HepG2 (cell line): ENCODE data around the gene SREBF1. TPM values are rescaled to one million over a fixed set of nuclear protein-coding genes. Genes with fewer than 3 reads are reported as not detected.

Experiments
- FOXJ3 ChIP-seq: sonication (generic); formaldehyde crosslinking; IDR thresholded peaks from 2 replicates; pipeline ENCODE4 v1.4.0; 2020; ENCODE audit warnings: missing genetic modification reagents, mild to moderate bottlenecking, borderline replicate concordance
- KAT8 ChIP-seq: IDR thresholded peaks from 2 replicates; pipeline ENCODE4 v1.6.1; 2016; ENCODE audit warnings: missing genetic modification reagents, missing compliant biosample characterization
- SIN3A ChIP-seq: IDR thresholded peaks from 2 replicates; pipeline ENCODE4 v1.6.1; 2011; ENCODE audit warnings: low read depth, mild to moderate bottlenecking, control low read depth, low read length, borderline replicate concordance
- SIN3B ChIP-seq: fragments of 150-350 bp; IDR thresholded peaks from 2 replicates; pipeline ENCODE4 v1.6.1; 2014; ENCODE audit warnings: low read length
- SOX5 ChIP-seq: IDR thresholded peaks from 2 replicates; pipeline ENCODE4 v1.6.1; 2016; ENCODE audit warnings: borderline replicate concordance
- SP5 ChIP-seq: IDR thresholded peaks from 2 replicates; pipeline ENCODE4 v1.6.1; 2016; ENCODE audit warnings: low read depth, borderline replicate concordance
- ZC3H13 ChIP-seq: sonication (generic); formaldehyde crosslinking; IDR thresholded peaks from 2 replicates; pipeline ENCODE4 v1.8.1; 2023; ENCODE audit warnings: mild to moderate bottlenecking, missing genetic modification reagents, moderate library complexity
- ZNF746 ChIP-seq: sonication (generic); formaldehyde crosslinking; IDR thresholded peaks from 2 replicates; pipeline ENCODE4 v1.8.0; 2022; ENCODE audit warnings: mild to moderate bottlenecking, missing genetic modification reagents
- polyA plus RNA-seq, 8 experiments: library from polyadenylated mRNA; depleted of rRNA in 3 of 8; stranded (reverse) in 7 of 8; unstranded in 1 of 8; fragments of >200 nt; fragmentation: Illumina TruSeq in 4 of 8; extraction: Trizol in 4 of 8; gene quantifications; 2 replicates each; pipeline versions ENCODE4 v1.2.1 to v1.2.3, GENCODE V29; 2011 to 2016; ENCODE audit warnings: low read depth in 4 of 8, missing spikeins in 1 of 8, mixed read lengths in 1 of 8; ENCODE audit not compliant: insufficient read depth in 1 of 8
- total RNA-seq, 5 experiments: library from RNA; depleted of rRNA; stranded (reverse); fragments of >200 nt; fragmentation: Illumina TruSeq; extraction: Trizol; gene quantifications; 2 replicates each; pipeline ENCODE4 v1.2.3, GENCODE V29; 2016; ENCODE audit warnings: low read depth in 1 of 5
- TF ChIP-seq, protein P1 (sequence below): sonication (generic); formaldehyde crosslinking; IDR thresholded peaks from 2 replicates; pipeline ENCODE4 v1.4.0; 2020; ENCODE audit warnings: missing genetic modification reagents
- TF ChIP-seq, protein P2 (sequence below): IDR thresholded peaks from 2 replicates; pipeline ENCODE4 v1.6.1; 2018; ENCODE audit warnings: missing genetic modification reagents, mild to moderate bottlenecking, missing compliant biosample characterization
- TF ChIP-seq, protein P3 (sequence below): sonication (generic); formaldehyde crosslinking; IDR thresholded peaks from 2 replicates; pipeline ENCODE4 v1.4.0; 2020; ENCODE audit warnings: missing genetic modification reagents, mild to moderate bottlenecking, borderline replicate concordance

Gene SREBF1
- total and polyA plus RNA-seq, 2 of the 13 experiments (the other 11 are each of a cell fraction or from before 2014, with no cell fraction given): 34.3 to 38.0 TPM

DNA sequence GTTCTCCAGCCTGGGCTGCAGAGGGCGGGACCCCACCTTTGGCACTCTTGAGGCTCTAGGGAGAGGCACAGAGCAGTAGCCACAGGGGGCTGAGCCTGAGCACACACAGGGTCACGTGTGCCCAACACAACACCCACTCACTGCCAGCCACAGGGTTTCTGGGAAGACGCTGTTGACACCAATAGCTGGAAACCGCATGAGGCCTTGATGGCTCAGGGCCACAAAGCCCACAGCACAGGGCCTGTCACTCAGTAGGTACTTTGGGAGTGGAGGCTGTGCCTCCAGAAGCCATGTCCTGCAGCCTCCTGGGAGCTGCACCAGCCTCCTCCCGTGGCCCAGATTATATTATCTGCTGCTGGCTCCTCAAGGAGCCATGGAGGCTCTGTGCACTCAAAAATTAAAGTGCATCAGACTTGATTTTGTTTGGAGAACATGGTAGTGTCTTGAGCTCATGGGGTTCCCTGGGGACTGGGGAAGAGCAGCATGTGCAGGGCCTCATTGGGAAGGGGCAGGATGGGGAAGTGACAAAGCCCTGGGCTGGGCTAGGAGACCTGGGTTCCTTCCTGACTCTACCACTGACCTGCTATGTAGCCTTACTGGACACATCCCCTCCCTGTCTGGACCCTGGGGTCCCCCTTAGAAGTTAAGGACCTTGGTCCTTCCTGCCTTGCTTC is 12.5 kb upstream of the SREBF1 start (continued):
- TF ChIP-seq, protein P1, sequence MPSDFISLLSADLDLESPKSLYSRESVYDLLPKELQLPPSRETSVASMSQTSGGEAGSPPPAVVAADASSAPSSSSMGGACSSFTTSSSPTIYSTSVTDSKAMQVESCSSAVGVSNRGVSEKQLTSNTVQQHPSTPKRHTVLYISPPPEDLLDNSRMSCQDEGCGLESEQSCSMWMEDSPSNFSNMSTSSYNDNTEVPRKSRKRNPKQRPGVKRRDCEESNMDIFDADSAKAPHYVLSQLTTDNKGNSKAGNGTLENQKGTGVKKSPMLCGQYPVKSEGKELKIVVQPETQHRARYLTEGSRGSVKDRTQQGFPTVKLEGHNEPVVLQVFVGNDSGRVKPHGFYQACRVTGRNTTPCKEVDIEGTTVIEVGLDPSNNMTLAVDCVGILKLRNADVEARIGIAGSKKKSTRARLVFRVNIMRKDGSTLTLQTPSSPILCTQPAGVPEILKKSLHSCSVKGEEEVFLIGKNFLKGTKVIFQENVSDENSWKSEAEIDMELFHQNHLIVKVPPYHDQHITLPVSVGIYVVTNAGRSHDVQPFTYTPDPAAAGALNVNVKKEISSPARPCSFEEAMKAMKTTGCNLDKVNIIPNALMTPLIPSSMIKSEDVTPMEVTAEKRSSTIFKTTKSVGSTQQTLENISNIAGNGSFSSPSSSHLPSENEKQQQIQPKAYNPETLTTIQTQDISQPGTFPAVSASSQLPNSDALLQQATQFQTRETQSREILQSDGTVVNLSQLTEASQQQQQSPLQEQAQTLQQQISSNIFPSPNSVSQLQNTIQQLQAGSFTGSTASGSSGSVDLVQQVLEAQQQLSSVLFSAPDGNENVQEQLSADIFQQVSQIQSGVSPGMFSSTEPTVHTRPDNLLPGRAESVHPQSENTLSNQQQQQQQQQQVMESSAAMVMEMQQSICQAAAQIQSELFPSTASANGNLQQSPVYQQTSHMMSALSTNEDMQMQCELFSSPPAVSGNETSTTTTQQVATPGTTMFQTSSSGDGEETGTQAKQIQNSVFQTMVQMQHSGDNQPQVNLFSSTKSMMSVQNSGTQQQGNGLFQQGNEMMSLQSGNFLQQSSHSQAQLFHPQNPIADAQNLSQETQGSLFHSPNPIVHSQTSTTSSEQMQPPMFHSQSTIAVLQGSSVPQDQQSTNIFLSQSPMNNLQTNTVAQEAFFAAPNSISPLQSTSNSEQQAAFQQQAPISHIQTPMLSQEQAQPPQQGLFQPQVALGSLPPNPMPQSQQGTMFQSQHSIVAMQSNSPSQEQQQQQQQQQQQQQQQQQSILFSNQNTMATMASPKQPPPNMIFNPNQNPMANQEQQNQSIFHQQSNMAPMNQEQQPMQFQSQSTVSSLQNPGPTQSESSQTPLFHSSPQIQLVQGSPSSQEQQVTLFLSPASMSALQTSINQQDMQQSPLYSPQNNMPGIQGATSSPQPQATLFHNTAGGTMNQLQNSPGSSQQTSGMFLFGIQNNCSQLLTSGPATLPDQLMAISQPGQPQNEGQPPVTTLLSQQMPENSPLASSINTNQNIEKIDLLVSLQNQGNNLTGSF (CRISPR knock-in tag): no peak
- TF ChIP-seq SOX5 (CRISPR knock-in tag) (peak; percentile 56; the same call in 1 of the 2 replicates), KAT8 (CRISPR knock-in tag) (peak; percentile 72), SIN3B (no peak), SIN3A (no peak), ZNF746 (CRISPR knock-in tag) (no peak), FOXJ3 (no peak), SP5 (CRISPR knock-in tag) (peak; percentile 53; the same call in 1 of the 2 replicates), ZC3H13 (no peak)
- TF ChIP-seq, protein P2, sequence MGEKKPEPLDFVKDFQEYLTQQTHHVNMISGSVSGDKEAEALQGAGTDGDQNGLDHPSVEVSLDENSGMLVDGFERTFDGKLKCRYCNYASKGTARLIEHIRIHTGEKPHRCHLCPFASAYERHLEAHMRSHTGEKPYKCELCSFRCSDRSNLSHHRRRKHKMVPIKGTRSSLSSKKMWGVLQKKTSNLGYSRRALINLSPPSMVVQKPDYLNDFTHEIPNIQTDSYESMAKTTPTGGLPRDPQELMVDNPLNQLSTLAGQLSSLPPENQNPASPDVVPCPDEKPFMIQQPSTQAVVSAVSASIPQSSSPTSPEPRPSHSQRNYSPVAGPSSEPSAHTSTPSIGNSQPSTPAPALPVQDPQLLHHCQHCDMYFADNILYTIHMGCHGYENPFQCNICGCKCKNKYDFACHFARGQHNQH: peak; percentile 28; the same call in 1 of the 2 replicates
- TF ChIP-seq, protein P3, sequence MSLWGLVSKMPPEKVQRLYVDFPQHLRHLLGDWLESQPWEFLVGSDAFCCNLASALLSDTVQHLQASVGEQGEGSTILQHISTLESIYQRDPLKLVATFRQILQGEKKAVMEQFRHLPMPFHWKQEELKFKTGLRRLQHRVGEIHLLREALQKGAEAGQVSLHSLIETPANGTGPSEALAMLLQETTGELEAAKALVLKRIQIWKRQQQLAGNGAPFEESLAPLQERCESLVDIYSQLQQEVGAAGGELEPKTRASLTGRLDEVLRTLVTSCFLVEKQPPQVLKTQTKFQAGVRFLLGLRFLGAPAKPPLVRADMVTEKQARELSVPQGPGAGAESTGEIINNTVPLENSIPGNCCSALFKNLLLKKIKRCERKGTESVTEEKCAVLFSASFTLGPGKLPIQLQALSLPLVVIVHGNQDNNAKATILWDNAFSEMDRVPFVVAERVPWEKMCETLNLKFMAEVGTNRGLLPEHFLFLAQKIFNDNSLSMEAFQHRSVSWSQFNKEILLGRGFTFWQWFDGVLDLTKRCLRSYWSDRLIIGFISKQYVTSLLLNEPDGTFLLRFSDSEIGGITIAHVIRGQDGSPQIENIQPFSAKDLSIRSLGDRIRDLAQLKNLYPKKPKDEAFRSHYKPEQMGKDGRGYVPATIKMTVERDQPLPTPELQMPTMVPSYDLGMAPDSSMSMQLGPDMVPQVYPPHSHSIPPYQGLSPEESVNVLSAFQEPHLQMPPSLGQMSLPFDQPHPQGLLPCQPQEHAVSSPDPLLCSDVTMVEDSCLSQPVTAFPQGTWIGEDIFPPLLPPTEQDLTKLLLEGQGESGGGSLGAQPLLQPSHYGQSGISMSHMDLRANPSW (CRISPR knock-in tag): no peak
